OCI-LY3 (cell line): Measurements from ENCODE around the gene PPP6R1.
A peak's percentile ranks its signal among the peaks of the same experiment; 100 is the strongest.

Source experiments
- H2AFZ ChIP-seq: fragments of 200-600, 300-600 bp; shearing (Covaris generic); 2 replicates; pipeline ENCODE4 v1.6.0; 2014; ENCODE audit warnings: antibody characterized with exemption, low read depth, low read length
- H3K27ac ChIP-seq: fragments of 200-600, 300-600 bp; sonication (generic); 2 replicates; pipeline ENCODE4 v1.5.1; 2014; ENCODE audit warnings: mild to moderate bottlenecking, low read length, moderate library complexity, mixed read lengths
- H3K27me3 ChIP-seq: fragments of 200-600, 300-600 bp; sonication (generic); 2 replicates; pipeline ENCODE4 v1.6.1; 2014; ENCODE audit warnings: low read depth, low read length, mixed read lengths
- H3K36me3 ChIP-seq: fragments of 200-600, 300-600 bp; sonication (generic); replicated peaks from 2 replicates; pipeline ENCODE3; 2014; ENCODE audit warnings: low read depth, low read length, mixed read lengths
- H3K4me1 ChIP-seq: fragments of 300-600, 200-600 bp; sonication (generic); 2 replicates; pipeline ENCODE4 v1.6.1; 2014; ENCODE audit warnings: low read length, mixed read lengths
- H3K4me2 ChIP-seq: fragments of 200-600, 300-600 bp; sonication (generic); 2 replicates; pipeline ENCODE4 v1.6.1; 2014; ENCODE audit warnings: low read length, mixed read lengths
- H3K4me3 ChIP-seq: fragments of 300-600, 200-600 bp; sonication (generic); 2 replicates; pipeline ENCODE4 v1.5.1; 2014; ENCODE audit warnings: antibody characterized with exemption, mild to moderate bottlenecking, low read length, moderate library complexity
- H3K79me2 ChIP-seq: fragments of 300-600, 200-600 bp; shearing (Covaris generic); 2 replicates; pipeline ENCODE4 v1.6.1; 2014; ENCODE audit warnings: mild to moderate bottlenecking, low read length, mixed read lengths
- H3K9ac ChIP-seq: fragments of 300-600, 200-600 bp; shearing (Covaris generic); 2 replicates; pipeline ENCODE4 v1.6.0; 2014; ENCODE audit warnings: mild to moderate bottlenecking, low read length, moderate library complexity
- H3K9me3 ChIP-seq: fragments of 200-600, 300-600 bp; shearing (Covaris generic); 2 replicates; pipeline ENCODE4 v1.6.1; 2014; ENCODE audit warnings: low read length, mixed read lengths; ENCODE audit not compliant: insufficient read depth
- H4K20me1 ChIP-seq: fragments of 200-600, 300-600 bp; sonication (generic); 2 replicates; pipeline ENCODE4 v1.6.1; 2016; ENCODE audit warnings: low read length, mixed read lengths; ENCODE audit not compliant: insufficient read depth
- EZH2phosphoT487 ChIP-seq: fragments of 200-600 bp; shearing (Covaris generic); IDR thresholded peaks from 2 replicates; pipeline ENCODE4 v1.6.1; 2018; ENCODE audit warnings: antibody characterized with exemption, mixed run types, low read depth
- TF ChIP-seq, protein P1 (sequence below): fragments of 200-600, 300-600 bp; sonication (generic); IDR thresholded peaks from 2 replicates; pipeline ENCODE4 v1.5.1; 2014; ENCODE audit warnings: antibody characterized with exemption, low read length, low read depth

The PPP6R1 gene

GRCh38 chr19:55284405-55285058 is 25.7 kb upstream of the PPP6R1 start:
- peak overlapping the region; percentile 44 for H3K4me2 ChIP-seq
- TF ChIP-seq EZH2phosphoT487, result no peak
- TF ChIP-seq, protein P1, sequence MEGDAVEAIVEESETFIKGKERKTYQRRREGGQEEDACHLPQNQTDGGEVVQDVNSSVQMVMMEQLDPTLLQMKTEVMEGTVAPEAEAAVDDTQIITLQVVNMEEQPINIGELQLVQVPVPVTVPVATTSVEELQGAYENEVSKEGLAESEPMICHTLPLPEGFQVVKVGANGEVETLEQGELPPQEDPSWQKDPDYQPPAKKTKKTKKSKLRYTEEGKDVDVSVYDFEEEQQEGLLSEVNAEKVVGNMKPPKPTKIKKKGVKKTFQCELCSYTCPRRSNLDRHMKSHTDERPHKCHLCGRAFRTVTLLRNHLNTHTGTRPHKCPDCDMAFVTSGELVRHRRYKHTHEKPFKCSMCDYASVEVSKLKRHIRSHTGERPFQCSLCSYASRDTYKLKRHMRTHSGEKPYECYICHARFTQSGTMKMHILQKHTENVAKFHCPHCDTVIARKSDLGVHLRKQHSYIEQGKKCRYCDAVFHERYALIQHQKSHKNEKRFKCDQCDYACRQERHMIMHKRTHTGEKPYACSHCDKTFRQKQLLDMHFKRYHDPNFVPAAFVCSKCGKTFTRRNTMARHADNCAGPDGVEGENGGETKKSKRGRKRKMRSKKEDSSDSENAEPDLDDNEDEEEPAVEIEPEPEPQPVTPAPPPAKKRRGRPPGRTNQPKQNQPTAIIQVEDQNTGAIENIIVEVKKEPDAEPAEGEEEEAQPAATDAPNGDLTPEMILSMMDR, result no peak
- H3K27me3 ChIP-seq, result no peaks in the 10 kb centered on the region
- H3K9me3 ChIP-seq, result no peaks in the 10 kb centered on the region
- H3K27ac ChIP-seq, result no peak overlapping the region
- H3K9ac ChIP-seq, result peak overlapping the region; percentile 47; the same call in 1 of the 2 replicates
- no peaks in the 10 kb centered on the region for H4K20me1 ChIP-seq
- H2AFZ ChIP-seq, result no peak overlapping the region
- peaks cover 18% of the 10 kb centered on the region for H3K4me1 ChIP-seq
- H3K4me3 ChIP-seq, result peak overlapping the region; percentile 75
- H3K36me3 ChIP-seq, result no peaks in the 10 kb centered on the region
- peaks cover 3% of the 10 kb centered on the region for H3K79me2 ChIP-seq

- peak within 1 kb of the TSS; percentile 51; the same call in 1 of the 2 replicates for H2AFZ ChIP-seq
- peak within 1 kb of the TSS; percentile 73 for H3K4me2 ChIP-seq
- H3K27ac ChIP-seq, result no peak within 1 kb of the TSS
- no peaks in the 10 kb centered on the region for H4K20me1 ChIP-seq
- peak within 1 kb of the TSS; percentile 75 for H3K4me3 ChIP-seq
- TF ChIP-seq, protein P1, result no peak
- no peak for TF ChIP-seq EZH2phosphoT487
- H3K9ac ChIP-seq, result peak within 1 kb of the TSS; percentile 47
- H3K9me3 ChIP-seq, result no peaks in the 10 kb centered on the region
- peaks cover 10% of the 10 kb centered on the region for H3K79me2 ChIP-seq
- H3K27me3 ChIP-seq, result no peaks in the 10 kb centered on the region
- H3K4me1 ChIP-seq, result peaks cover 24% of the 10 kb centered on the region
- H3K36me3 ChIP-seq, result no peaks in the 10 kb centered on the region
Measured at GRCh38 chr19:55283548-55284377, 24.9 kb upstream of the PPP6R1 start, which contains the start of gene BRSK1. TSS of gene BRSK1 (plus strand) at chr19:55283997. CDS start at chr19:55284443, 446 bp downstream.

DNA sequence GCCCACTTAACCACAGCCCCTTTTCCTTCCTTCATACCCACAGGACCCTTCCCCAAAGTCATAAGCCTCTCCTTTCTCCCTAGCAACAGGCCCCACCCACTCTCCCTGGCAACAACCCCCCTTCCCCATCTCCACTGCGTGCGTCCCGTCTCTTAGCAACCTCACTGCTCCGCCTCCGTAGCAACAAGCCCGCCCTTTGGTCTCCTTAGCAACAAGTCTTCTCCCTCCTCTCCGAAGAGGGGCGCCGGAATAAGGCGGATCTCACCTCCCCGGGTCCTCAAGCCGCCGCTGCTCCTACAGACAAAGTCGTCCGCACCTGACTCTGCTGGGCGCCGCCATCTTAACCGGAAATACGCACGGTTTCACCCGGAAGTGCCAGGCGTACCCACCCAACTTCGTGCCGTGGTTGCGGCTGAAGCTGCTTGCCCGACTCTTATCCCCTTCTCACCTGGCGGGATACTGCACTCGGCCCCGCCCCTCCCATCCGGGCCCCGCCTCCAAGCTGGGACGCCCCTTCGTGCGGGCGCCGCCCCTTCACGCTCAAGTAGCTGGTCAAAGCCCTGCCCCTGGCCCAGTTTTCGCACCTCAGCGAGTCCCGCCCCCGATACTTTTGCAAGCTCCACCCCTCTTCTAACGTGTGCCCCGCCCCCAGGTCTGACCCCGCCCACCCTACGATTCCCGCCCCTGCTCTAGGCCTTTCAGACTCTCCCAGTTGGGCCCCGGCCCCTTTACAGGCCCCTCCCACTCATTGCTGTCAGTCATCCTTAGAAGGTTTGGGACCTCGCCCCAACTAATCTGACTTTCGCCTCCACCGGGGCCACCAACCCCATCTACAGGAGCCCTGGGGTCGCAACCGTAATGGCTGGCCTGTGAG is 21.2 kb upstream of the PPP6R1 start, which contains the start of gene HSPBP1:
Gene HSPBP1, minus strand, starts transcription at position 341 of the 874 bp plus-strand sequence. CDS start 502 bp downstream, outside the sequence.
- H3K36me3 ChIP-seq, result peaks cover 15% of the 10 kb centered on the region
- H2AFZ ChIP-seq, result peak within 1 kb of the TSS; percentile 76
- H3K9me3 ChIP-seq, result no peaks in the 10 kb centered on the region
- peaks cover 22% of the 10 kb centered on the region for H3K79me2 ChIP-seq
- H4K20me1 ChIP-seq, result no peaks in the 10 kb centered on the region
- H3K4me1 ChIP-seq, result peaks cover 51% of the 10 kb centered on the region
- H3K27me3 ChIP-seq, result no peaks in the 10 kb centered on the region
- H3K4me2 ChIP-seq, result peak within 1 kb of the TSS; percentile 90
- TF ChIP-seq EZH2phosphoT487, result no peak
- TF ChIP-seq, protein P1, result no peak
- peak within 1 kb of the TSS; percentile 63 for H3K9ac ChIP-seq
- H3K4me3 ChIP-seq, result peak within 1 kb of the TSS; percentile 87
- peak within 1 kb of the TSS; percentile 57 for H3K27ac ChIP-seq
